Measurements from ENCODE around the gene FOXN3.

Gene FOXN3

DNA sequence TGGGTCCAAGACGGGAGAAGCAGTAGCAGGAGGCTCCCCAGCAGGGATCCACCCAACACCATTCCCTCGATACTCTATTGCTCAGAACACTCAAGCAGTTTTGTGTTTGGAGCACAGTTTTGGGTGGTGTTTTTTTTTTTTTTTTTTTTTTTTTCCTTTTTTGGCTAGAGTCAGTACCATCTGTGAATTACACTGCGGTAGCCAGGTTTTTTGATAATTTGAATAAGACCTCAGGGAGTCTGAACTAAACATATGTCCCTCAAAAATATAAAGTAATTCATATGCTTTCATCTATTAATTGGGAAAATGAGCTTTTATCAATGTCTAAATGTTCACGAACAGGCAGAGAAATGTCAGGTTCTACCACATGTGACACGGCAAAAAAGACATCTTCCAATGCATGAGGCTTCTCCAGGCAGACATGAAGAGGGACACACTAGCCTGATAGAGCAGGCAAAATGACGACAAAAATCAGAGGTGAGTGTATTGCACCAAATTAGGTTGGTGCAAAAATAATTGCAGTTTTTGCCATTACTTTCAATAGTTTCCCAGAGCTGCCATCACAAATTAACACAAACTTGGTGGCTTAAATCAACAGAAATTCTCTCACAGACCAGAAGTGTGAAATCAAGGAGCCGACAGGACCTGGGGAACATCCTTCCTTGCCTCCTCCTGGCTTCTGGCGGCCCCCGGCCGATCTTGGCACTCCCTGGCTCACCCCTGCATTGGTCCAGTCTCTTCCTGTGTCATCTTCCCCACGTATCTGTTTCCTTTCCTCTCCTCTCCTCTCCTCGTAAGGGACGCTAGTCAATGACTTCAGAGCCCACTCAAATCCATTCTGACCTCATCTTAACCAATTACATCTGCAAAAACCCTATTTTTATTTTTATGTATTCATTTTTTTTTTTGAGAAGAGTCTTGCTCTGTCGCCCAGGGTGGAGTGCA is 33.9 kb downstream of the FOXN3 start:
- DNase-seq (ENCODE audit: low spot score): no peak

DNA sequence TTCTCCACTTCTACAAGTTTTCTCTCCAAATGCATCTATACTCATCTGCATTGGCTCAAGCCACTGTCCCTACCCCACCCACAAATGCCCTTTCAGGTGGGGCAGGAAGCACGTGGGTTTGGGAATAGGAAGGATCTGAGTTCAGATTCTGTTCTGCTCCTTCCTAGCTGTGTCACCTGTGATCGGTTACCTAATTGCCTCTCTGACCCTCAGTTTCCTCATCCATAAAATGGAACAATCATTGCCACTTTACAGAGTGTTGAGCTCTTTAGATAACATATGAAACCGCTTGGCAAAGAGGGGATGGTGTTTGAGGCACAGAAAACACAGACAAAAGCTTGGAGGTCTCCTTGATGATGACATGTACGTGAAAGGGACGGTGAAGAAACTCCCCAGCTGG is 34.5 kb downstream of the FOXN3 start:
- DNase-seq (ENCODE audit: low spot score): no peak

DNA sequence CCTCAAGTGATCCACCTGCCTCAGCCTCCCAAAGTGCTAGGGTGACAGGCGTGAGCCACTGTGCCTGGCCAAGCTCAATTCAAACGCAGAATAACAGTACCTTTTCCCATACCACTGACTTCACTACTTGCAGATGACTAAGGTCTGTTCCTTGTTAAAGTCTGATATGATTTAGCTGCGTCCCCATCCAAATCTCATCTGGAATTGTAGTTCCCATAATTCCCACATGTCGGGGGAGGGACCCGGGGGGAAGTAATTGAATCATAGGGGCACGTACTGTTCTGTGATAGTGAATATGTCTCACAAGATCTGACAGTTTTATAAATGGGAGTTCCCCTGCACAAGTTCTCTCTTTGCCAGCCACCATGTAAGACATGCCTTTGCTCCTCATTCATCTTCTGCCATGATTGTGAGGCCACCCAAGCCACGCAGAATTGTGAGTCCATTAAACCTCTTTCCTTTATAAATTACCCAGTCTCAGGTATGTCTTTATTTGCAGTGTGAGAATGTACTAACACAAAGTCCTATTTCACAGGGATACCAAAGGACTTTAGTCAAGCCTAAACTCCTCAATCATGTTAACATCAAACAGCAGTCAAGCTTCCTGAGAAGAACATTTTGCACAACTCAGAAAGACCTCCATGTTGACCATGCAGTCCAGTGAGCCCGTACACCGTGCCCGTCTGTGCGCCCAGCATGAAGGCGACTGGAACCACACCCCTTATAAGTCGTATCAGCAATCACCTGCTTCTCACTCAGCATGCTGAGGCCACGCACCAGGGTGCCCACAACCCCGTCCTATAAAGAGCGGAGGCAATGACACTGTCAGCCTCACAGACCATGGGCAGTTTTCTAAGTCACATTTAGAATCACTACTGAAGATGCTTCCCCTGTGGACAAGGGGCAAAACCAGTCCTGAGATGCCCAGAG is 36.9 kb downstream of the FOXN3 start:
- DNase-seq (ENCODE audit: low spot score): no peak

DNA sequence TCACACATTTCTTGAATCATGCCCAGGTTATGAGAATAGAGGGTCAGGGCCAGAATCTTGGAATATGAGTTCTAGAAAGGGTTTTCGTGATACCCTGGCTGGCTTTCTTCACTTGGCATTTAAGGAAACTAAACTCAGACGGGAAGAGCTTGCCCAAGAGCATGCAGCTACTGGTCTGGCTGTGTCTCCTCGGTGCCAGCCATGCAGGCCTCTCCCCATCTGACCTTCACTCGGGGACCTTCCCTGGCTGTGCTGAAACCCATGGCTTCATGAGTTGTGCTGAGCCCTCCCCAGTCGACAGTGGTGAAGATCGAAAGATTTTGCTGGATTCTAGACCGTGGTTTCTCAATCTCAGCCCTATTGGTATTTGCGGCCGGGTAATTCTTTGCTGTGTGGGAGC is 38.0 kb downstream of the FOXN3 start:
- DNase-seq (ENCODE audit: low spot score): no peak

DNA sequence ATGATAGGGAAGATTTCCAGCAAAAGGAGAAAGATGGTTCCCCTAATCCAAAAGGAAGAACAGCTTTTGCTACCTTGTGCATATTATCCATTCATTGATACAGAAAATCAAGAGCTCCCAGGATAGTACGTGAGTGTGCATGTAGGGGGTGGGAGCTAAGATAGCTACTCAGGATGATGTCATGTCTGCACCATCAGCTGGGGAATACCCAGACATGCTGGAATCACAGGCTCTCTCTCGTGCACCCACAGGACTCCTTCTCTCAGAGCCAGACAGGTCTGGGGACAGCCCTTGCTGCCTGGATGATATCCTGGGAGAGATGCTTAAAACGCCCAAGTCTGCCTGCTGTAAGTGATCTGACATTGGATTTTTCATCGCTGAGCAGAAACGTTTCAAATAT is 38.9 kb downstream of the FOXN3 start:
- no peak for DNase-seq (ENCODE audit: low spot score)

DNA sequence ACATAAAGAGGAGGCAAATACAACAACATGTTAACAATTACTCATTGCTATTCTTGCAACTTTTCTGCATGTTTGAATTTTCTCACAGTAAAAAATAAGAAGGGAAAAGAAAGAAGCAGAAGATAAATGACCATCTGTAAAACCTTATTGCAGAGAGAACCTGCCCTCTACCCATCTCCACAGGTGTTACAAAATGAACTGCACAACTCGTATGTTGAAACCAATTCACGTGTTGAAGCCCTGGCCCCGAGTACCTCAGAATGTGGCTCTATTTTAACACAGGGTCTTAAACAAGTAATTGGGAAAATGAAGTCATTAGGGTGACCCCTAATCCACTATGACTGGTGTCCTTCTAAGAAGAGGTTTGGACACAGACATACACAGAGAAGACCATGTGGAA is 39.5 kb downstream of the FOXN3 start:
- no peak for DNase-seq (ENCODE audit: low spot score)

DNA sequence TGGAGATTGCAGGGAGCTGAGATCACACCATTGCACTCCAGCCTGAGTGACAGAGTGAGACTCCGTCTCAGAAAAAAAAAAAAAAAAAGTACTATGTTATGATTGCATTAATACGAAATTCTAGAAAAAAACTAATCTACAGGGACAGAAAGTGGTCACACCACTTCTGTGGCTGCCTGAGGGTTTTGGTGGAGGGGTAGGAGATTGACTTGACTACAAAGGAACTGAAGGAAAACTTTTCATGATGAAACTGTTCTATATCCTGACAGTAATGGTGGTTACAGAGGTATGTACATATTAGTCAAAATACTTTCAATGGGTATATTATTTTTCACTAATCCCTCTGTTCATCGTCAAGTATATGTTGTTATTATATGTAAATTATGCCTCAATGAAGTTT is 42.1 kb downstream of the FOXN3 start:
- no peak for DNase-seq (ENCODE audit: low spot score)

DNA sequence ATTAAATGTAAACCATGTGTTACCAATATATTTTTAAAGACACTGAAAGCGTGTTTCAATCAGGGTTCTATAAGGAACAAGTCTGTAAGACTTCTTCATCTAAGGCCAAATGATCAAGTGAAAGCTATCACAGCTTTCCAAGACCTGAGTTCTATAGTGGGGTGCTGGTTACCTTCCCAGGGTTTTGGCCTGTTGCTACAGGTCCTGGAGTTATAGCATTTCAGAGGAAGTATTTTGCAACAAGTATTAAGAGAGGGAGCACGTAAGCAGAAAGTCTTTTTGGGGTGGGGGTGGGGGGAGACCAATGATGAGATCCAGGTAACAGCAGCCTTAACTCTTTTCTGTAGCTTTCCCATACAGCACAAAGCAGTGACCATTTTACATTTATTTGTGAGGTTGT is 43.8 kb downstream of the FOXN3 start:
- no peak for DNase-seq (ENCODE audit: low spot score)

DNA sequence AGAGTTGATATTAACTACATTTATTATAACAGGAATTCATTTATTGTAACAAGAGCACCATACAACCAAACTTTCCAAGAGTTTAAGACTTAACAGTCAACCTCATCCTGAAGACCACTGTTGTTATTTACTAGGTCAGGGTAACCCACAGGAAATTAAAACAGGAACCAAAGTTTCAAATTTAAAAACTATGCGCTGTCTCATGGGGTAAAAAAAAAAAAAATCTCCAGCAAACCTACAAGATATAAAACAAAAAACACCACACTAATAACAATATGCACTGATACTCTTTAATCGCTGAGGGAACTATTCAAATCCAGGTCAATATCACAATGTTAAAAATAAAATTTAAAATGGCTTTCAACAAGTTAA is 44.5 kb downstream of the FOXN3 start:
- DNase-seq (ENCODE audit: low spot score): no peak

DNA sequence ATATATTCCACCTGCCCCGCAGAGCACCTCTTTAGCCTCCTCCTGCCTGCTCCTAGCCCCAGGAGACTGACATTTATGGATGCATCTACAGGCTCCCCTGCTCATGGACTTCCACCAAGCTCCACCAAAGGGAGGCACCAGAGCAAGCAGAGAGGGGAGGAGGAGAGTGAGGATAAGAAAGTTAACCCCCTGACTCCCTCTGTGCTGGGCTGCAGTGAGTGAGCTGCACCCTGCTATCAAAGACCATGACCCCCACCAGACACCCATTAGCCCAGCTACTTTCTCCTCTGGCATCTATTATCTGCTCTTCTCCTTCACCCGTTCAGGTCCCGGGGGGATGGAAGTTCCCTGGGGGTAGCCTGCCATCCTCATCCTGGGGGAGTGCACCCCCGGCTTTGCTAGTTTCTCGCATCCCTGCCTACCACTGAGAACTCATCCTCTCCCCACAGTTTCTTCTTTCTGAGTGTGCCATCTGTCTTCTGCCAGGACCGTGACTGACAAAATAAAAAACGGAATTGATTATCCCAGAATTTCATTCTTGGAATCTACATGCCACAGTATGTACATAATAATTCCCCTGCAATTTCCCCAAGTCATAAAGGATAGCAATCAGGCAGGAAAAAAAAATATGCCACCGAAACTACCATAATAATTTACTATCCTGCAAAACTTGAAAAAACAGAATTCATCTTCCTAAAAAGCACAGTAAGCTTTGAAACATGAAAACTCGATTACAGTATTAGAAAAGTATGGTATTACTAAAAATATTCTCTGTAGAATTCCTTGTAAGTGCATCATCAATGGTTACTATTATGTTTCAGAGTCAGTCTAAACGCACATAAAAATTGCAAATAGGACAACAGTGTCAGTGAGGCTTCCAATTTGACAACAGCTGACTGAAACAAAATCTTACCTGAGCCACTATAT is 45.2 kb downstream of the FOXN3 start:
- DNase-seq (ENCODE audit: low spot score): no peak

DNA sequence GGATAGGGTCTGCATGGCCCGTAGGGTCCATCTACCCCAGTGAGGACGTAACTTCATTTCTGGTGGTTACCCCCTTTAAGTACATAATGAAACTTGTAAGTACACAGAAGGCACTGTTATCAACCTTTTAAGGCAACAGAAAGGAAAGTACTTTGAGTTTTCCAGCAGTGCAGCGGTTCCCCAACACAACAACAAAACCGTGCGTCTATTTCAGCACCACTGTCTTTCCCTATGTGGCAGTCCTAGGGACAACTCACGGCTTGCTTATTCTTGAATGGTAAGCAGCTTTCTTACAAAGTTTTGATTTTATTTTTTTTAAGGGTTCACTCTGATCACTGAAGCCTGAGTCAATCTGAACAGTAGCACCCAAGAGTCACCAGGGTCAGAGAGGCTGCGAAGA is 46.3 kb downstream of the FOXN3 start:
- no peak for DNase-seq (ENCODE audit: low spot score)

DNA sequence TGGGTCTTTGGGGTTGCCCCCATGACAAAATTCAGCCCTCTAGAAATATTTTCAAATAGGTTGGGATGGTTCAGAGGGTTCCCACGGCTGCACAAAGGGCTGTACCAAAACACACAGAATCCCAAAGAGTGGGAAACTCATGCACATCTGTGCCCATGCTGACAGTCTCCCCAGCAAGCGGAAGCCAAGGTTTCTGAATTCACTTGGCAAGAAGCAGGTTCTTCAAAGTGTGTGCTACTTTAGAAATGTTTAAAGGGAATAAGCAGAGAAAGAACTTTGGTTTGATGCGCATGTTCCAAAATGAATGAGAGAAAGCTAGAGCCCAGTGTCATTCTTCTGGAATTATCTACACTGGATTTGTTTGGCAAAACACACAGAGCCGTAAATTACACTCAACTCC is 46.7 kb downstream of the FOXN3 start:
- DNase-seq (ENCODE audit: low spot score): no peak

DNA sequence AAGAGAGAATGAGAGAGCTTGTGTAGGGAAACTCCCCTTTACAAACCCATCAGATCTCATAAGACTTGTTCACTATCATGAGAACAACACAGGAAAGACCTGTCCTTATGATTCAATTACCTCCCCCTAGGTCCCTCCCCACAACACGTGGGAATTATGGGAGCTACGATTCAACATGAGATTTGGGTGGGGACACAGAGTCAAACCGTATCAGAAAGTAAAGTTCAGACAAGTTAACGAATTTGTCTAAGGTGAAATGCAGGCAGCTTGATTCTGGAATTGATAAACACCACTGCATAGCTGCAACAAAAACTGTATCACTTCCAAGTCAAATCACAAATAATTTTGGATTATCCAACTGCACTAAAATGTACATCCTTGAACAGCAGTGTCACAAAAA is 47.4 kb downstream of the FOXN3 start:
- no peak for DNase-seq (ENCODE audit: low spot score)

DNA sequence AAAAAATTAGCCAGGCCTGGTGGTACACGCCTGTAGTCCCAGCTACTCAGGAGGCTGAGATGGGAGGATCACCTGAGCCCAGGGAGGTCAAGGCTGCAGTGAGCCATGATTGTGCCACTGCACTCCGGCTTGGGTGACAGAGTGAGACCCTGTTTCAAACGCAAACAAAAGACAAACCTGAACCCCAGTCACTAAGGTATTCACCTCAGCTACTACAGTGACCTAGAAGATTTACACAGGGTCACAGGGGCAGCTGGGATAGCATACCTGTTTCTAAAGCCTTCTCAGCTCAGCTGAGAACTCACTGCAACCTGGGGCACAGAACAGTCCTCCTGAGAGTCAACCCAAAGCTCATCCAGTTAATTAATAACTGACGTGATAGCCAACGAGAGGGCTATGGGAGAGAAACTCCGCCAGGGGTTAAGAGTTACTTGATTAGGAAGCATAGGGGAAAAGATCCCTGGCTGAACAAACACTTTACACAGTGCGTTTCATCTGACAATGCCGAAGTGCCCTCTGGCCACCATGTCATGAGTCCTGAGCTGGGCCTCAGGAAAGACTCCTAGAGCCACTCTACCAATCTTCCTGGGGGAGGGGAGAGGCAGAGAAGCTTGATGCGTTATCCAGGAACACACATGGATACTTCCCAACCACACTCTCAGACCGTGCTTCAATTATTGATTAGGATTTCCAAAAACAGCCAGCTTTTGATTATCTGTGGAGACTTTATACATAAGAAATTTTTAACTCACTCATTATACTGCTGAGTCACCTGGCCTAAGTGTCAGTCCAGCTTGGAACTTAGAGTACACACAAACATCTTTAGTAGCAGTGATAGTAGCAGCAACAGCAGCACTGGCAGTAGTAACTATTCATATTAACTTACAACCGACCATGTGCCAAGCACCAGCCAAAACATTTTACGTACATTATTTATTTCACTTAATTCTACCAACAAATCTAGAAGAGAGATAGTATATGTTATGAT is 48.2 kb downstream of the FOXN3 start:
- no peak for DNase-seq (ENCODE audit: low spot score)

DNA sequence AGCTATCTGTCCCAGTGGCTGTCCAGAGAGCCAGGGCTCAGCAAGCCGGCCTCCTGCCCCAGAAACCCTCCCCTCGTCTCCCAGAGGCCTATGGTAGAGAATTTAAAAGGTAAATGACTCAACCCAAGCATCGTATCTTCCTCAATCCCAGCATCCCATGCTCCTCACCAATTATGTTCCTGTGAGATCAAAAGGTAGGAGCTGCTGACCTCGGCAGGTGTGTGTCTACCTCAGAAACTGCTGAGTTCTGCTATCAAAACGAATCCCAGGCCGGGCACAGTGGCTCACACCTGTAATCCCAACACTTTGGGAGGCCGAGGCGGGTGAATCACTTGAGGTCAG is 49.3 kb downstream of the FOXN3 start:
- no peak for DNase-seq (ENCODE audit: low spot score)

DNA sequence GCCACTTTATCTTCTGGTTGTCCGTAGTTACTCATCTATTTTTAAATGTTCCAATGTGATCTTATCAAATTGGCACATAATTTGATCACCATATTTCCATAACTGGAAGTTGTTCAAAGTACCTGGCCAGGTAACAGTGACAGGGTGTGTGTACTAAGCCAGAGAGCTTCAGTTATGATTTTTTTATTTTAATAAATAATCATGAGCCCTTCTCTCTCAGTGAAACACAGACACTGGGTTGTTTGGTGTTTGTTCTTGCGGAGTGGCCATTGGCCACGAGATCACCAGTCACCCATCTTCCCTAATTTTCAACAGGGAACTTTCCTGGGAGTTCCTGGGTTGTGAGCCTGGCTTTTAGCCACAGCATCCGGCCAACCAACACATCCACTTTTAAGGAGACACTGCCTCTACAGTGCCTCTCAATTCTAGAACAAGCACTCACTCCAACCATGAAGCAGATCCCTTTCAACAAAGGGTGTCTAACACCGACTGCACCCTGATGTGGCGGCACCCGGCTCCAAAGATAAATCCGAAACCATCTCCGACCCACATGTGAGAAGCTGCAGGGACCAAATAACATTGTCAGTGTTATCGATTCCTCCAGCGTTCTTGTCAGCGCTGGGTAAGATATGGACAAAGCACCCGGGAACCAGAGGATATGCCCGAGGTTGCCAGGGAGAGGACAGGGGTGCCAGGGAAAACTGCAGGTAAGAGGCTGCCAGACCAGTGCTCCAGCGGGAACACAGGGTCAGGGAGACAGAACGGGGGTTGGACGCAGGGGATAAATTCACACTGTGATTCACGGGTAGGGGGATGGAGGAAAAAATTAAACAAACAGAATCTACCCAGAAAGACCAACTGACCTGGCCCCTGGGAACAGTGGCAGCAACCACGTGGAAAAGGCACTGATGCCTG is 49.9 kb downstream of the FOXN3 start:
- DNase-seq (ENCODE audit: low spot score): no peak

DNA sequence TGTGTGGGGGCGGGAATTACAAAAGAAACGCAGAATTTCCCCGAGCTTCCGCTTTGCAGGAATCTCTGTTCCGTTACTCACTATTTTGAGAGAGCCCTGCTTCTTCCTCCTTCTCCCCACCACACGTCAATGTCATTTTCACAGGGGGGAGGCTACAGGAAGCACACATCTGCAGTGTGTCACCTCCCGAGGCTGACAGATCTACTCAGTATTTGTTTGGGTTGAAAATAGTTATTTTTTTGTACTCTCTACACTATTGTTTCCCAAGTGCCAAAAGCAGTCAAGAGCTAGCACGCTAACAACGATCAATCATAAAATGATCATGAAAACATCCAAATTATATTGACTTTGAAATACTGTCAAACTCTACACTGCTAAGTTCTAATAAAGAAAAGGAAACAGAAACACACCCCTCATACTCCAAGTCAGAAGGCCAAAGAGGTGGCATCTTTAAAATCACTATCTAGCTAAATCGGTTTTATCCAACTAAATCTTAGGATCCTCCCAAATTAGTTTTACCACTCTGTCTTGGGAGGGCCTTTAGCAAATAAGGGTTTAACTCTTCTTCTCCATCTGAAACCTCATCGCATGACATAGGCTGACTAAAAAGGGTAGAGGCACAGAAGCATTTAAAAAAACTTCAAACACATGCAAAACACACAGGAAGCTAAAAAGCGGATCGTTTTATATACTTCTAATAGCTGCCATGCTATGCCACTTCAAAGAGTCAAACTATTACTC is 51.8 kb downstream of the FOXN3 start:
- DNase-seq (ENCODE audit: low spot score): peak; percentile 74

DNA sequence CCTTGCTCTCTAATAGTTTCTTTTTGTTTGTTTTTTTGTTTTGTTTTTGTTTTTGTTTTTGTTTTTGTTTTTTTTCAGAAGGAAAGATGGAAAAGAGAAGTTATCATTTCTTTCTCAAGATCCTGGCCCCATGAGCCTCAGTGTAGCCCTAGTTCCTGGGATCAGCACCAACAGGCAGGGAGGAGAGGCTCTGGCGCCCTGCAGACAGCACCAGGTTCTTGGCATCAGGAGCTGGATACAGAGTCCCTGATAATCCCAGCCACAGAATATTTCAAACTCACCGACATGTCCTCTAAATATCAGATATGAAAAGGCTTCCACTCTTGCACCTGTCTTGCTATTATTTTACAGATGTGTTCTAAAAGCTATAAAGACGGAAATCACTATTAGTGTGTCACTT is 52.7 kb downstream of the FOXN3 start:
- DNase-seq (ENCODE audit: low spot score): no peak

DNA sequence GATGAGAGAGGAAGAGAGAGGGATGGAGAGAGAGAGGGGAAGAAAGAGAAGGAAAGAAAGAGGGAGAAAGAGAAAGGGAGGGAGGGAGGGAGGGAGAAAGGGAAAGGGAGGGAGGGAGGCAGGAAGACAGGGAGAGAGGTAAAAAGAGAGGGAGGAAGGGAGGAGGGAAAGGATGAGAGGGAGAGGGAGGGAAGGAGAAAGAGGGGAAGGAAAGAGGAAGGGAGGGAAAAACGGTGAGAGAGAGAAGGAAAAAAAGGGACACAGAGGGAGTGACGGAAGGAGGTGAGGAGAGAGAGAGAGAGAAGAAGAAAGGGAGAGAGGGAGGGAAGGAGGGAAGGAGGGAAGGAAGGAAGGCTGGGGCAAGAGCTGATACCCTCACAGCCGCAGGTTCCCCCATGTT is 56.8 kb downstream of the FOXN3 start:
- no peak for DNase-seq (ENCODE audit: low spot score)

Data from CD4-positive, alpha-beta T cell treated with Interleukin-2 at 100 ng/mL for 4 hours (primary cell).